Astrocyte (in vitro differentiated cells and primary cell): ENCODE measurements around the gene SLC8A3. TPM values are rescaled to one million over a fixed set of nuclear protein-coding genes. Genes with fewer than 3 reads are reported as not detected.

Experiments
- DNase-seq: peaks from one replicate; pipeline ENCODE4 v3.0.0-alpha.2; 2010; ENCODE audit warnings: low read depth
- FAIRE-seq: peaks from 2 replicates; lab custom pipeline; 2011; peaks lifted over from hg19 to GRCh38; lab: Jason Lieb, UNC
- H2AFZ ChIP-seq: 2 replicates; pipeline ENCODE4 v1.6.0; 2012; ENCODE audit warnings: low read depth, low read length, inconsistent platforms
- H3K27ac ChIP-seq: 2 replicates; pipeline ENCODE4 v1.5.1; 2011; ENCODE audit warnings: low read depth, low read length, inconsistent platforms
- H3K27me3 ChIP-seq: 2 replicates; pipeline ENCODE4 v1.6.0; 2011; ENCODE audit warnings: low read length, inconsistent platforms; ENCODE audit not compliant: insufficient read depth
- H3K36me3 ChIP-seq: 2 replicates; pipeline ENCODE4 v1.5.1; 2011; ENCODE audit warnings: low read length, inconsistent platforms; ENCODE audit not compliant: insufficient read depth
- H3K4me1 ChIP-seq: 2 replicates; pipeline ENCODE4 v1.5.1; 2011; ENCODE audit warnings: low read length, inconsistent platforms; ENCODE audit not compliant: insufficient read depth
- H3K4me2 ChIP-seq: 2 replicates; pipeline ENCODE4 v1.6.0; 2012; ENCODE audit warnings: low read length, inconsistent platforms
- H3K4me3 ChIP-seq: 2 replicates; pipeline ENCODE4 v1.5.1; 2011; ENCODE audit warnings: low read depth, mild to moderate bottlenecking, low read length, inconsistent platforms; ENCODE audit not compliant: insufficient read depth
- H3K79me2 ChIP-seq: 2 replicates; pipeline ENCODE4 v1.6.0; 2012; ENCODE audit warnings: mild to moderate bottlenecking, low read length, inconsistent platforms; ENCODE audit not compliant: insufficient read depth
- H3K9ac ChIP-seq: 2 replicates; pipeline ENCODE4 v1.6.0; 2012; ENCODE audit warnings: mild to moderate bottlenecking, low read length, inconsistent platforms
- H3K9me3 ChIP-seq: 2 replicates; pipeline ENCODE4 v1.5.1; 2012; ENCODE audit warnings: low read depth, mild to moderate bottlenecking, low read length, inconsistent platforms; ENCODE audit not compliant: insufficient read depth
- H4K20me1 ChIP-seq: 2 replicates; pipeline ENCODE4 v1.6.0; 2012; ENCODE audit warnings: low read length, inconsistent platforms; ENCODE audit not compliant: insufficient read depth
- H3K27ac Mint-ChIP-seq: one replicate; pipeline ENCODE4 v1.8.0; 2021; ENCODE audit warnings: mild to moderate bottlenecking, mixed read lengths; ENCODE audit not compliant: unreplicated experiment
- H3K27me3 Mint-ChIP-seq: one replicate; pipeline ENCODE4 v1.8.0; 2021; ENCODE audit warnings: low read depth, mixed read lengths; ENCODE audit not compliant: unreplicated experiment
- H3K36me3 Mint-ChIP-seq: one replicate; pipeline ENCODE4 v1.8.0; 2021; ENCODE audit warnings: low read depth, mixed read lengths; ENCODE audit not compliant: unreplicated experiment
- H3K4me1 Mint-ChIP-seq: one replicate; pipeline ENCODE4 v1.8.0; 2021; ENCODE audit warnings: low read depth, mixed read lengths; ENCODE audit not compliant: unreplicated experiment
- H3K4me3 Mint-ChIP-seq: one replicate; pipeline ENCODE4 v1.8.0; 2021; ENCODE audit warnings: mild to moderate bottlenecking, moderate library complexity, mixed read lengths; ENCODE audit not compliant: unreplicated experiment
- H3K9me3 Mint-ChIP-seq: one replicate; pipeline ENCODE4 v1.8.0; 2021; ENCODE audit warnings: mild to moderate bottlenecking, mixed read lengths; ENCODE audit not compliant: unreplicated experiment
- EZH2 ChIP-seq: IDR thresholded peaks from 2 replicates; pipeline ENCODE4 v1.6.1; 2012; ENCODE audit warnings: mild to moderate bottlenecking, low read length, inconsistent platforms; ENCODE audit not compliant: insufficient read depth
- total RNA-seq: library from RNA; stranded (reverse); gene quantifications from 2 replicates; pipeline ENCODE4 v1.2.1, GENCODE V29; 2021
- TF ChIP-seq, protein P1 (sequence below): IDR thresholded peaks from 2 replicates; pipeline ENCODE4 v1.5.1; 2011; ENCODE audit warnings: low read depth, mild to moderate bottlenecking, inconsistent platforms, low read length, moderate library complexity; ENCODE audit not compliant: insufficient read depth

SLC8A3 gene
- total RNA-seq, 1 donor from 2014 or later: 0.45 TPM

DNA sequence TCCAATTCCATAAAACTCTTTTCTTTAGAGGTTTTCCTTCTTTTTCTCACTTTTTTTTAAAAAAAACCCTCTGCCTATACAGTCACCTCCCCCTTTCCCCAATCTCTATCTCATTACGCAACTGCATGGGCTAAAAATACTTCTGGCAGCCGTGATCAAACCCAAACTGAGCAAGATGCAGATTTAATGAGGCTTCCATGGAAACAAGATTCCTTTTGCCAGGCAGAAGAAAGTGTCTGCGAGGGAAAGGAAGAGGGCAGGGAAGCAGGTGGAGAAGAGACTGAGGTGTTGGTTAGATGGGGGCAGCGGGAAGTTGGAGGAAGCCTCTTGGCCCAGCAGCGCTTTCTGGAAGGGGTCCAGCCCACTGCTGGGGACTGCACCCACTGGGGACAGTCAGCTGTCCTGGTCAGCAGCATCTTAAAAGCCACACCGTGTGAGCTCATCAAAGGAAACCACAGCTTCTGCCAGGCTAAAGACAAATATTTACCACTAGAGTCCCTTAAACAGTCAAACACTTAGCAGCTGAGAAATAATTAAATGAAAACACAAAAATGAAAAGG lies 90.4 kb downstream of the SLC8A3 start:
- DNase-seq (no peak), FAIRE-seq (no peak)
- H3K4me3 ChIP-seq: no peak overlapping the region
- Mint-ChIP-seq H3K4me1 (peaks cover 7% of the 10 kb centered on the region), H3K27me3 (peaks cover 28% of the 10 kb centered on the region), H3K4me3 (no peak overlapping the region), H3K36me3 (no peaks in the 10 kb centered on the region), H3K27ac (no peak overlapping the region), H3K9me3 (no peaks in the 10 kb centered on the region)
- no peak overlapping the region for H3K4me2 ChIP-seq
- TF ChIP-seq EZH2: no peak
- TF ChIP-seq, protein P1, sequence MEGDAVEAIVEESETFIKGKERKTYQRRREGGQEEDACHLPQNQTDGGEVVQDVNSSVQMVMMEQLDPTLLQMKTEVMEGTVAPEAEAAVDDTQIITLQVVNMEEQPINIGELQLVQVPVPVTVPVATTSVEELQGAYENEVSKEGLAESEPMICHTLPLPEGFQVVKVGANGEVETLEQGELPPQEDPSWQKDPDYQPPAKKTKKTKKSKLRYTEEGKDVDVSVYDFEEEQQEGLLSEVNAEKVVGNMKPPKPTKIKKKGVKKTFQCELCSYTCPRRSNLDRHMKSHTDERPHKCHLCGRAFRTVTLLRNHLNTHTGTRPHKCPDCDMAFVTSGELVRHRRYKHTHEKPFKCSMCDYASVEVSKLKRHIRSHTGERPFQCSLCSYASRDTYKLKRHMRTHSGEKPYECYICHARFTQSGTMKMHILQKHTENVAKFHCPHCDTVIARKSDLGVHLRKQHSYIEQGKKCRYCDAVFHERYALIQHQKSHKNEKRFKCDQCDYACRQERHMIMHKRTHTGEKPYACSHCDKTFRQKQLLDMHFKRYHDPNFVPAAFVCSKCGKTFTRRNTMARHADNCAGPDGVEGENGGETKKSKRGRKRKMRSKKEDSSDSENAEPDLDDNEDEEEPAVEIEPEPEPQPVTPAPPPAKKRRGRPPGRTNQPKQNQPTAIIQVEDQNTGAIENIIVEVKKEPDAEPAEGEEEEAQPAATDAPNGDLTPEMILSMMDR: no peak
- no peak overlapping the region for H3K9ac ChIP-seq
- no peaks in the 10 kb centered on the region for H3K36me3 ChIP-seq
- no peaks in the 10 kb centered on the region for H3K79me2 ChIP-seq
- H3K9me3 ChIP-seq: no peaks in the 10 kb centered on the region
- H4K20me1 ChIP-seq: no peaks in the 10 kb centered on the region
- H3K27me3 ChIP-seq: no peaks in the 10 kb centered on the region
- no peaks in the 10 kb centered on the region for H3K4me1 ChIP-seq
- H2AFZ ChIP-seq: no peak overlapping the region
- no peak overlapping the region for H3K27ac ChIP-seq

DNA sequence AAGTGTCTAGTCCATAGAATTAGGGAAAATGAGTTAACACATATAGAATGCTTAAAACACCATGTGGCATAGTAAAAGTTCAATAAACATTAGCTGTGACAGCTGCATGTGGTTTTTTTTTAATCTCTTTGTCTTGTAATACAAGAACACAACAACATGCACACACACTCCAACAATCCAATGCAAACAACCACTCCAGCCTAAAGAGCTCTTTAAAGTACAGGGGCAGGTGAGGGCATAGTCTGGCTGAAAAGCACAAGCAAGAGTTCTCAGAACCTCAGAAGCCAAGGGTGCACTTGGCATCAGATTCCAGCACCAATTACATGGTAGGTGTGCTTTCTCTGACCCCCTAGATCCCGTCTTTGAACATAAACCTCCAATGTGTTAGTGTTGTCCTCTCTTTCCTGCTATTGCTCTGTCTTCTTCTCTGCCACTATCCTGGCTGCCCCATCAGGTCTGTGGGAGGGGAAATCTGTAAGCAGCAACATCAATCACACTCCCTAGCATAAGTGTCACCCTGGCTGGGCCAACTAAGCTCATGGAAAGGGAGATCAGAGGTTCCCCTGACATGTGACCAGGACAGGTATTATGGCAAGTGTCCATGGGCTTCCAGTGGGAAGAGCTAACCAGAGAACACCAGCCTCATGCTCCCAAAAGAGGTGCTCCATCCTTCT lies 91.0 kb downstream of the SLC8A3 start:
- H4K20me1 ChIP-seq: no peaks in the 10 kb centered on the region
- H3K9ac ChIP-seq: no peak overlapping the region
- H3K9me3 ChIP-seq: no peaks in the 10 kb centered on the region
- no peaks in the 10 kb centered on the region for H3K4me1 ChIP-seq
- no peaks in the 10 kb centered on the region for H3K36me3 ChIP-seq
- H3K27me3 Mint-ChIP-seq: peaks cover 28% of the 10 kb centered on the region
- no peaks in the 10 kb centered on the region for H3K36me3 Mint-ChIP-seq
- no peak overlapping the region for H3K4me3 Mint-ChIP-seq
- FAIRE-seq (no peak), DNase-seq (no peak)
- no peaks in the 10 kb centered on the region for H3K9me3 Mint-ChIP-seq
- H3K27ac ChIP-seq: no peak overlapping the region
- no peak overlapping the region for H3K4me3 ChIP-seq
- H3K27ac Mint-ChIP-seq: no peak overlapping the region
- TF ChIP-seq, protein P1: no peak
- no peak for TF ChIP-seq EZH2
- H2AFZ ChIP-seq: no peak overlapping the region
- no peaks in the 10 kb centered on the region for H3K79me2 ChIP-seq
- H3K4me2 ChIP-seq: no peak overlapping the region
- no peaks in the 10 kb centered on the region for H3K27me3 ChIP-seq
- peaks cover 7% of the 10 kb centered on the region for H3K4me1 Mint-ChIP-seq

DNA sequence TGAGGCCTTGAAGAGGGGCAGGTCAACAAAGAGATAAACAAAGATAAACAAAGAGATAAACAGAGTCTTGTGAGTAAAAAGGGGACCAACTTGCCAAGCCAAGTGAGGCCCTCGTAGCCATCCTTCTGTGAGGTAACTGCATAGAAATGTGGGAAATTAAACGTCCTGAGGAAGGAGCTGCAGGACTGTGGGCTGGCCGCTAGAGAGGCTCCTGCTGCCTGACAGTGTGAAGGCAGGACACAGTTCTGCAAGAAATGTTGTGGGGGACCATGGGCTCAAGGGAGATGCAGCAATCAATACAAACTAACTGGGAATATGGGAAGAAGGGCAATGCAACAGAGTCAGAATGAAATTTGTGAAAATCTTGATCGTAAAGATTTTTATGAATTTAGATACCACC lies 91.9 kb downstream of the SLC8A3 start:
- Histone ChIP-seq H3K27ac (no peak overlapping the region), H3K36me3 (no peaks in the 10 kb centered on the region), H3K9me3 (no peaks in the 10 kb centered on the region), H3K9ac (no peak overlapping the region), H3K4me3 (no peak overlapping the region), H3K79me2 (no peaks in the 10 kb centered on the region), H3K4me1 (no peaks in the 10 kb centered on the region), H2AFZ (no peak overlapping the region), H3K4me2 (no peak overlapping the region), H4K20me1 (no peaks in the 10 kb centered on the region), H3K27me3 (no peaks in the 10 kb centered on the region)
- H3K27me3 Mint-ChIP-seq: peaks cover 30% of the 10 kb centered on the region
- no peaks in the 10 kb centered on the region for H3K36me3 Mint-ChIP-seq
- H3K4me1 Mint-ChIP-seq: peaks cover 7% of the 10 kb centered on the region
- peaks cover 4% of the 10 kb centered on the region for H3K9me3 Mint-ChIP-seq
- H3K4me3 Mint-ChIP-seq: no peak overlapping the region
- FAIRE-seq (no peak), DNase-seq (no peak)
- TF ChIP-seq, protein P1: no peak
- no peak for TF ChIP-seq EZH2
- H3K27ac Mint-ChIP-seq: no peak overlapping the region
